T-helper 2 cell (primary cell): ENCODE measurements around the gene BAHD1.

Experiments used
- DNase-seq, 5 experiments: peaks; one replicate each; pipeline versions ENCODE4 v3.0.0 to v3.0.0-alpha.2; 2012 to 2022

The BAHD1 gene

GRCh38 chr15:40445421-40445922 lies 4.7 kb downstream of the BAHD1 start:
- no peak for DNase-seq

DNA sequence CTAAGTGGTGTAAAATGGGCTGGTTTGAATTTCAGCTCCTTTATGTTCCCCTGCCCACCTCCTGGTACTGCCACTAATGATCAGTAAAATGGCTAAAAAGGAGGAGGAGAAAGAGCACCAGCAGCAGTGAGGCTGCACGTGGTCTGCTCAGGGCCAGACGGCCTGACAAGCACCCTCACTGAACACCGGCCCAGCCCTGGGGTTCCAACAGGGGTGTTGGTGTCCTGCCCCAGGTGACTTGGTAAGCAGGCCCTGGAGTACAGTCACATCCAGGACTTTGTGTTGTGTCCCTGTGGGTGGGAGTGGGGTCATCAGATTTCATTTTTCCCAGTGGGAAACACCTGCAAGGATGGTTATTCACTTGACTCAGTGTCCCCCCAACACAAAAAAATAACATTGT lies 5.4 kb downstream of the BAHD1 start:
- no peak for DNase-seq

GRCh38 chr15:40448354-40448753 lies 7.6 kb downstream of the BAHD1 start:
- no peak for DNase-seq

DNA sequence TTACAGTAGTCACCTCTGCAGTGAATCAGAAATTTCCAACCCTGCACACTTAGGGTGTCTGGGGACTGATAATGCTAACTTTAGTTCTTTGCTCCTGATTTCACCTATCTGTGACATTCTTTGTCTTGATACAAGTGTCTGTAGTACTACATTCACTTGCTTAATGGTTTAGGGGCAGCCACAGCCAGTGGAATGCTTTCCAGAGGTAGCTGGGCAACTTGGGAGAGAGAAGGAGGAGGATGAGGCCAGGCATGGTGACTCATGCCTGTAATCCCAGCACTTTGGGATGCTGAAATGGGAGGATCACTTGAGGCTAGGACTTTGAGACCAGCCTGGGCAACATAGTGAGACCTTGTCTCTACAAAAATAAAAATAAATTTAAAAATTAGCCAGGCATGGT lies 8.5 kb downstream of the BAHD1 start:
- DNase-seq: no peak

DNA sequence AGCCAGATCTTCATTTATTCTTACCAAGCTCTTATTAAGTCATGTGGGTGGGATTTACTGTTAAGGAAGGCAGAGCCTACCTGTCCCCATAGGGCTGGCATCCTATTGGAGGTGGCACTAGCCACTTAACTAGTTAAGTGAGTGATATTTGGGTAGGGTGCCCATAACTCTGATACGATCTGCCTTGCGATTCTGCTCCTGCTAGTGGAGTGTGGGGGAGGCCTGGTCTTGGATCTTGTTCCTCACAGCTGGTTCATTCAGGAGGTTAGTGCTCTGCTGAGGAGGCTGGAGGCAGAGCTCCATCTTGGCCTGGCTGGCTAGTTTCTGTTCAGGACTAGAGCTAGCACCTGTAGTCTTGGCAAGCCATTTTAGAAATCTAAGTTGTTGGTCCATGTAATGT lies 9.3 kb downstream of the BAHD1 start:
- DNase-seq: no peak

- DNase-seq: no peak
Observed at GRCh38 chr15:40451527-40452158, 10.9 kb downstream of the BAHD1 start.

DNA sequence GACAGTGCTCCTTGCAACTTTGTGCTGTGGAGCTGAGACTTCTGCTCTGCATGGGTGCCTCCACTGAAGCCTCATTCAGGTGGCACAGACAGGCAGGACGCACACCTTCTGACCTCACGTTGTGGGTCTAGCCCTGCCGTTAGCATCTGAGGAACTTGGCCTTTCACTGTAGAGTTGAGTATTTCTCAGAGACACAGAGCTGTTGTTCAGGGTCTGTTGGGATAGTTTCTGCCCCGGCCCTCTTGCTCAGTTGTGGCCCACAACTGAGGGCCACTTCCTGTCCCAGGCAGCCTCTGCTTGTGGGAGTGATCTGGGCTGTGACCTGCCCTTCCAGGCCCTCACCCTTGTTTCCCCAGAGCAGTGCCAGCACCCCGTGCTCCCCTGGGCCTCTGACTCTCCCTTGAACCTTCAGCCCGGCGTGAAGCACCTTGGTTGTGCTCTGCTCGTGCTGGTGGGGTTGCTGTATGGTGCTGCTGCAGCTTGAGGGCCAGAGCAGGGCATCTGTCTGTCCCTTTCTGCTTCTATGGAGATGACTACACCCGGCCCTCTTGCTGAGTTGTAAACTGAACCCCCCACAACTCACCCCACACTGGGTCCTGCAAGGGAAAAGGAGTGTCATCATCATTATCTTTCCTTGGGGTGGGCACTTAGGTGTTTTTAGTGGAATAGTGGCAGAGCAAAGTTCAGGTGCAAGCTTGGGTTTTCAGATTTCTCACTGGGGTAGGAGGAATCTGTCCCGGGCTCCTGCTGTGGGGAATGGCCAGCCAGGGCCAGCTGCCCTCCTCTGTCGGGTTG lies 11.7 kb downstream of the BAHD1 start:
- peak in 1 of 5 experiments; percentile 41 for DNase-seq

GRCh38 chr15:40453941-40454340 lies 13.2 kb downstream of the BAHD1 start:
- DNase-seq: peak in 1 of 5 experiments; percentile 81

DNA sequence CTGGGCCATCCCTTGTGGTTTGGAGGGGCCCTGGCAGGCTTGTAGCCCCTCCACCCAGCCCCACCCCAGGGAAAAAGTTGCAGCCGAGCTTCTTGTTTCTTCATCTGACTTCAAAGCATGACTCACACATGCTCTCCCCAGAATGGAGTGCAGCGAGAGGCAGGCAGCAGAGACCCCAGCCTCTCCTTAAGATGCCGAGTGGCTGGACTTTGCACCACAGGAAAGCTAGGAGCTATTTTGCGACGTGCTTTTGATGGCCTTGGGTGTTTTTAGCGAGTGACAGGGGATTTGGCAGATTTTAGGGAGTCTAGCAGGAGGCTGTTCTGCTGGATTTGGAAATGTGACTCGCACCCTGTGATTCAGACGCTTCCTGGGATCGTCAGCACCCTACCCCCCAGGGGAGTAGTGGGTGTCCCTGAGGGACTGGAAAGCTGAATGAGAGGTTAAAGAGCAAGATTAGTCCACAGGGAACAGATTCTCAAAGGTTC lies 14.2 kb downstream of the BAHD1 start:
- no peak for DNase-seq

DNA sequence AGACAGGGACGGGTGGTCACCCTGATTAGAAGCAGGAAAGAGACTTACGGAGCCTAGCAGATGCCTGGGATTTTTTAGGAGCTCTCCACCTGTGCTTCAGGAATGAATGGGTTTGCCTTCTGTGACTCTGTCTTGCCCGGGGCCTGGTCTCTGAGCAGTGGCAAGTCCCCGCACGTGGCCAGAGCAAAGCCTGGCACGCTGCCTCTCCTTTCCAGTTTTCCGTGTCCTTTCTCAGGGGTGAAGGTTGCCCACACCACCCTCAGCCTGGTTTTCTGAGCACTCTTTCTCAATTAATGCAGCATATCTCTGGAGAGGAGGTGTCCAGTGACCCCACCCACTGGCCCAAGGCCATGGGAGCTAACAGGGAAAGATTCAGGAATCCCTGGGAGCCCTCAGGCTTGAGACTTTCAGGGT lies 15.6 kb downstream of the BAHD1 start:
- no peak for DNase-seq

DNA sequence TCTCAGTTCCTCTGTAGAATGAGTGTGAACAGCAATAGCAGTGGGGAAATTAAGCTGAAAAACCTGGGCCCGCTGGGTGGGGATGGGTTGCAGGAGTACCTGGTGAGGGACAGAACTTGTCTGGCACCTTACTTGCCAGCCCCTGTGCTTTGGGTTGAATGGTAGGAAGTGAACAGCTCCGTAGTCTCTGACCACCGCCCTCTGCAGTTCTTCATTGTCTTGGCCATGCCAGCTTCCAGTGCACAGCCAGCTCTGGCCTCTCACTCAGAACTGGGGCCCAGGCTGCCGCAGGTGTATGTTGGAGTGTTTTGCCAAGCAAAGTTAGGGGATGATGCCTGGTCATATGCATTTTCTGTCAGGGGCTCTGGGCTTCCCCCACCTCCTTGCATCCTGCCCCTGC lies 16.0 kb downstream of the BAHD1 start:
- no peak for DNase-seq

GRCh38 chr15:40458495-40459371 lies 18.0 kb downstream of the BAHD1 start:
- no peak for DNase-seq

DNA sequence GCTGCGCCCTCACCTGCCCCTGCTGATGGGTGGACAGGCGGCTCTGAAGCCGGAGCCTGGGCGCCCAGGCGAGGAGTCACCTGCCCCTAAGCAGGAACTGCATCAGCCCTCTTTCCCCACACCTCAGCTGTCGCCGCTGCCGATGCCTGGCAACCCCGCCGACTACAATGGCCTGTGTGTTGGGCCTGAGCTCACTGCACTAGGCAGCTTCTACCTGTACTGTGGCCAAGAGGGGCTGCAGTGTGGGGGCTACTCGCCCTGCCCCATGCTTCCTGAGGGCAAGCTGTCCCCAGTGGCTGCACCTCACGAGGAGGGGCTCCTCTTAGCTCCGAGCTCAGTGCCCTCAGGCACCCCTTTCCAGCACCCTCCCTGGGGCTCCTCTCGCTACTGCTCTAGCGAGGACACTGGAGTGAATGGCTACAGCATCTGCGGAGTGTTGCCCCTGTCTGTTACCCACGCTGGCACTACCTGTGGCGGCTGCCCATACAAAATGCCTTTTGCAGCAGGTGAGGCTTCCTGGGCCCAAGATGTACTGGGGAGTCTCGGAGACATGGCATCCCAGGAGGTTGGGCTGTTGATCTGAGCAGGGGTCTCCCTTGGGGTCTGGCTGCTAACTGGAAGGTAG lies 18.8 kb downstream of the BAHD1 start:
- no peak for DNase-seq

DNA sequence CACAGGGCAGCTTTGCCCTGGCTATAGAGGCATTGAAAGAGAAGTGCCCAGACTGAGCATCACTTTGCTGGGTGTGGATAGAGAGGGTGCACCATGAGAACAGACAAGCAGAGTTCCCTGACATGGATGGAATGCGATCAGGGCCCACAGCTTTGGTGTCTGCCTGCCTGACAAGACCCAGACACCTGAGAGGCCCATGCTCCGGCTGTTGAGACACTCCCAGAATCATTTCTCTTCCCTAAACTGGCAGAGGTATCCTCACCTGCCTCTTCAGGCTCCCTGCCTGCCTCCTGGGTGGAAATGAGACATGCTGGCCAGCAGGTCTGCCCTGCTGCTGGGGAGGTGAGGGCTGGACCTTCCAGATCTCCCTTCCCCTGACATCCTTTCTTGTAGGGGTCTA lies 19.7 kb downstream of the BAHD1 start:
- DNase-seq: no peak

- DNase-seq: no peak
Observed at GRCh38 chr15:40461958-40462357, 21.2 kb downstream of the BAHD1 start.

GRCh38 chr15:40463279-40463678 lies 22.5 kb downstream of the BAHD1 start:
- no peak for DNase-seq

- DNase-seq: no peak
Observed at GRCh38 chr15:40463886-40464545, 23.3 kb downstream of the BAHD1 start.

GRCh38 chr15:40464595-40465185 lies 23.9 kb downstream of the BAHD1 start:
- no peak for DNase-seq

- no peak for DNase-seq
Observed at GRCh38 chr15:40465939-40466338, 25.2 kb downstream of the BAHD1 start.

GRCh38 chr15:40466426-40467260 lies 25.9 kb downstream of the BAHD1 start:
- DNase-seq: no peak

DNA sequence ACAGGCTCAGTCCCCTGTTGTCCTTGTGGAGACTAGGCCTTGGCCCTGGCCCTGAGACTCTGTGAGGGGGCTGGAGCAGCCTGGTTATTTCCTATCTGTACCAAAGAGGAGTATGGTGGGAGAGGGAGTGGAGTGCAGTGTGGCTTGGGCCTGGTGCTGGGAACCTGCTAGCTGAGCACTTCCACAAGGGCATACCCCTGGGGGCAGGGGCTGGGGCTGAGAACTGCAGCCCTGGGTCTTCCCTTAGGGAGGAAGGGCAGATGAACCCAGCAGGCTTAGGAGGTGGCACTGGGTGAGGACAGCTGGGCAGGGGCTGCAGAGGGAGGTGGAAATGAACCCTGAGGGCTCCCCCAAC lies 26.5 kb downstream of the BAHD1 start:
- DNase-seq: no peak
